HEK293 (cell line): Measurements from ENCODE around the gene GRB7.

ENCODE experiments used
- TF ChIP-seq, protein P1 (sequence below): fragments of 450-650 bp; formaldehyde crosslinking; IDR thresholded peaks from 2 replicates; pipeline ENCODE4 v1.5.1; 2016; ENCODE audit warnings: missing biosample characterization, missing genetic modification characterization
- TF ChIP-seq, protein P2 (sequence below): fragments of 450-650 bp; formaldehyde crosslinking; IDR thresholded peaks from 2 replicates; pipeline ENCODE4 v1.5.1; 2016; ENCODE audit warnings: missing biosample characterization, missing genetic modification characterization, low read depth
- TF ChIP-seq, protein P3 (sequence below): fragments of 450-650 bp; IDR thresholded peaks from 2 replicates; pipeline ENCODE4 v1.5.1; 2018; ENCODE audit warnings: missing biosample characterization, mild to moderate bottlenecking, missing genetic modification characterization

DNA sequence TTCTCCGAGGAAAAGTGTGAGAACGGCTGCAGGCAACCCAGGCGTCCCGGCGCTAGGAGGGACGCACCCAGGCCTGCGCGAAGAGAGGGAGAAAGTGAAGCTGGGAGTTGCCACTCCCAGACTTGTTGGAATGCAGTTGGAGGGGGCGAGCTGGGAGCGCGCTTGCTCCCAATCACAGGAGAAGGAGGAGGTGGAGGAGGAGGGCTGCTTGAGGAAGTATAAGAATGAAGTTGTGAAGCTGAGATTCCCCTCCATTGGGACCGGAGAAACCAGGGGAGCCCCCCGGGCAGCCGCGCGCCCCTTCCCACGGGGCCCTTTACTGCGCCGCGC is 38.0 kb upstream of the GRB7 start, which contains the start of gene ERBB2:
- TF ChIP-seq, protein P1, sequence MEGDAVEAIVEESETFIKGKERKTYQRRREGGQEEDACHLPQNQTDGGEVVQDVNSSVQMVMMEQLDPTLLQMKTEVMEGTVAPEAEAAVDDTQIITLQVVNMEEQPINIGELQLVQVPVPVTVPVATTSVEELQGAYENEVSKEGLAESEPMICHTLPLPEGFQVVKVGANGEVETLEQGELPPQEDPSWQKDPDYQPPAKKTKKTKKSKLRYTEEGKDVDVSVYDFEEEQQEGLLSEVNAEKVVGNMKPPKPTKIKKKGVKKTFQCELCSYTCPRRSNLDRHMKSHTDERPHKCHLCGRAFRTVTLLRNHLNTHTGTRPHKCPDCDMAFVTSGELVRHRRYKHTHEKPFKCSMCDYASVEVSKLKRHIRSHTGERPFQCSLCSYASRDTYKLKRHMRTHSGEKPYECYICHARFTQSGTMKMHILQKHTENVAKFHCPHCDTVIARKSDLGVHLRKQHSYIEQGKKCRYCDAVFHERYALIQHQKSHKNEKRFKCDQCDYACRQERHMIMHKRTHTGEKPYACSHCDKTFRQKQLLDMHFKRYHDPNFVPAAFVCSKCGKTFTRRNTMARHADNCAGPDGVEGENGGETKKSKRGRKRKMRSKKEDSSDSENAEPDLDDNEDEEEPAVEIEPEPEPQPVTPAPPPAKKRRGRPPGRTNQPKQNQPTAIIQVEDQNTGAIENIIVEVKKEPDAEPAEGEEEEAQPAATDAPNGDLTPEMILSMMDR = no peak
- TF ChIP-seq, protein P2, sequence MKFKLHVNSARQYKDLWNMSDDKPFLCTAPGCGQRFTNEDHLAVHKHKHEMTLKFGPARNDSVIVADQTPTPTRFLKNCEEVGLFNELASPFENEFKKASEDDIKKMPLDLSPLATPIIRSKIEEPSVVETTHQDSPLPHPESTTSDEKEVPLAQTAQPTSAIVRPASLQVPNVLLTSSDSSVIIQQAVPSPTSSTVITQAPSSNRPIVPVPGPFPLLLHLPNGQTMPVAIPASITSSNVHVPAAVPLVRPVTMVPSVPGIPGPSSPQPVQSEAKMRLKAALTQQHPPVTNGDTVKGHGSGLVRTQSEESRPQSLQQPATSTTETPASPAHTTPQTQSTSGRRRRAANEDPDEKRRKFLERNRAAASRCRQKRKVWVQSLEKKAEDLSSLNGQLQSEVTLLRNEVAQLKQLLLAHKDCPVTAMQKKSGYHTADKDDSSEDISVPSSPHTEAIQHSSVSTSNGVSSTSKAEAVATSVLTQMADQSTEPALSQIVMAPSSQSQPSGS (tag by site-specific recombination) = no peak
- TF ChIP-seq, protein P3, sequence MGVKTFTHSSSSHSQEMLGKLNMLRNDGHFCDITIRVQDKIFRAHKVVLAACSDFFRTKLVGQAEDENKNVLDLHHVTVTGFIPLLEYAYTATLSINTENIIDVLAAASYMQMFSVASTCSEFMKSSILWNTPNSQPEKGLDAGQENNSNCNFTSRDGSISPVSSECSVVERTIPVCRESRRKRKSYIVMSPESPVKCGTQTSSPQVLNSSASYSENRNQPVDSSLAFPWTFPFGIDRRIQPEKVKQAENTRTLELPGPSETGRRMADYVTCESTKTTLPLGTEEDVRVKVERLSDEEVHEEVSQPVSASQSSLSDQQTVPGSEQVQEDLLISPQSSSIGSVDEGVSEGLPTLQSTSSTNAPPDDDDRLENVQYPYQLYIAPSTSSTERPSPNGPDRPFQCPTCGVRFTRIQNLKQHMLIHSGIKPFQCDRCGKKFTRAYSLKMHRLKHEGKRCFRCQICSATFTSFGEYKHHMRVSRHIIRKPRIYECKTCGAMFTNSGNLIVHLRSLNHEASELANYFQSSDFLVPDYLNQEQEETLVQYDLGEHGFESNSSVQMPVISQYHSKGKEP = no peak
